Body of pancreas (tissue), 4 donors: Measurements from ENCODE around the gene SIRPG.

Source experiments
- POLR2A ChIP-seq, 3 donors: fragments of 450-650 bp; IDR thresholded peaks; one replicate each; pipeline ENCODE4 v1.6.1; 2016; ENCODE audit warnings: antibody characterized with exemption in 3 of 3, mild to moderate bottlenecking in 2 of 3
- TF ChIP-seq, protein P1 (sequence below), 7 experiments: fragments of 450-650 bp in 4 of 7; fragments of 200-600 bp in 3 of 7; sonication (generic) in 3 of 7; IDR thresholded peaks; one replicate each; pipeline ENCODE4 v1.5.1; 2016 to 2019; ENCODE audit warnings: antibody characterized with exemption in 7 of 7

DNA sequence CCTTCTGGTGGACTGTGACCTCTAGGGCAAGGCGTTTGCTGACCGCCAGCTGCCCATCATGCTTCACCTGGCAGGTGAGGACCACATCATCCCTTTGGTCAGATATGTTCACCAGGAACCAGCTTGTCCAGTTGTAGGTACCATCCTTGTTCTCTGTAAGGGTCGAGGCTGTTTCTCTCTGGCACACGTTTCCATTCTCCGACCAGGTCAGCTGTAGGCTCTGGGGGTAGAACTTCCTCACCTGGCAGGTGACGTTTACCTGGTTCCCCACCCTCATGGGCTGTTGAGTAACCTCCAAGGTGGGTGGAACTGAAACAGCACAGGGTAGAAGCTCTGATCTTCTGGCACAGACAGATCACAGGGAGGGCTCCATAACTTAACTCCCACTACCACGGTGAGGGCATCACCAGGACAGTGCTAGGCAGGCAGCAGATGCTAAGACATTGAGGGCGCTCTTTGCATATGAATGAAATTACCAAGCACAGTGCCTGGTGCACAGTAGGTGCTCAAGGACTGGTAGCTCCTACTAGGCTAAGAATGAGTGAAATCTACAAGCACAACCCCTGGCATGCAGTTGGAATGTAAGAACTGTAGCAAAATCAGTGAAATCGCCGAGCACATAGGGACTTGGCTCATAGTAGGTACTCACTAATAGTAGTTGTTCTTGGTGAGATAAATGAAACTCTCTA lies 22.1 kb downstream of the SIRPG start:
- TF ChIP-seq, protein P1, sequence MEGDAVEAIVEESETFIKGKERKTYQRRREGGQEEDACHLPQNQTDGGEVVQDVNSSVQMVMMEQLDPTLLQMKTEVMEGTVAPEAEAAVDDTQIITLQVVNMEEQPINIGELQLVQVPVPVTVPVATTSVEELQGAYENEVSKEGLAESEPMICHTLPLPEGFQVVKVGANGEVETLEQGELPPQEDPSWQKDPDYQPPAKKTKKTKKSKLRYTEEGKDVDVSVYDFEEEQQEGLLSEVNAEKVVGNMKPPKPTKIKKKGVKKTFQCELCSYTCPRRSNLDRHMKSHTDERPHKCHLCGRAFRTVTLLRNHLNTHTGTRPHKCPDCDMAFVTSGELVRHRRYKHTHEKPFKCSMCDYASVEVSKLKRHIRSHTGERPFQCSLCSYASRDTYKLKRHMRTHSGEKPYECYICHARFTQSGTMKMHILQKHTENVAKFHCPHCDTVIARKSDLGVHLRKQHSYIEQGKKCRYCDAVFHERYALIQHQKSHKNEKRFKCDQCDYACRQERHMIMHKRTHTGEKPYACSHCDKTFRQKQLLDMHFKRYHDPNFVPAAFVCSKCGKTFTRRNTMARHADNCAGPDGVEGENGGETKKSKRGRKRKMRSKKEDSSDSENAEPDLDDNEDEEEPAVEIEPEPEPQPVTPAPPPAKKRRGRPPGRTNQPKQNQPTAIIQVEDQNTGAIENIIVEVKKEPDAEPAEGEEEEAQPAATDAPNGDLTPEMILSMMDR (IDR thresholded peaks at IDR 0.05), result no peak
- no peak for TF ChIP-seq POLR2A (IDR thresholded peaks at IDR 0.05)
